Activated CD4-positive, alpha-beta T cell treated with anti-CD3 and anti-CD28 coated beads, Interleukin-2, amount 50 U/mL, for 16 hours (primary cell): ENCODE results near the gene OSBPL5.
A peak's percentile ranks its signal among the peaks of the same experiment; 100 is the strongest.

Experiments used
- DNase-seq: peaks from one replicate; pipeline ENCODE4 v3.0.0-alpha.2; 2020

Gene OSBPL5

DNA sequence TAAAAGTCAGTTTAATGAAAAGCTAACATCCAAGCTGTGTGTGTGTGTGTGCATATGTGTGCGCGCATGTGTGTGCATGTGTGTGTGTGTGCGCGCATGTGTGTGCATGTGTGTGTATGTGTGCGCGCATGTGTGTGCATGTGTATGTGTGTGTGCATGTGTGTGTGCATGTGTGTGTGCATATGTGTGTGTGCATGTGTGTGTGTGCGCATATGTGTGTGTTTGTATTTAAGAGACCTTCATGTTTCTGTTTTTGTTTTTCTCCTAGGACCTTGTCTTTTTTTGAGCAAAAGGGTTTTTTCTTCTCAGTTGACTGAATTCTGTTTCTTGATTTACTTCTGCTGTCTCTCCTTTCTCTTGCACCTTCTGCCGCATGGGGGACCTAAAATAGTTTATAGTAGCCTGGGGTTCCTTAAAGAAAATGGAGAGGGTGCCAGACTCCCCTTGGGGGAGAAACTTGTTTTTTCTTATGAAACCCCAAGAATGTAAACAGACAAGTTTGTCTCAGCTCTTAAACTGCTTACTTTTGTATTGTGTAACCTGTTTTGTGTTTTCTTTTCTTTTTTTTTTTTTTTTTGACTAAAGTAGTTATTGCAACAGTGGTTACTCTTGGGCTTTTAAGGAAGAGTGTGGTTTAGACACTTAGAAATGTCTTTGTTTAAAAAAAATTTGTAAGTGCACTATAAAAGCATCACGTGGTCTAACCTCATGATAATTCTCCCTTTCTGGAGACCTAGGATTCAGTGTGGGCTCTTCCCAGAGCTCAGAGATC lies 53.0 kb downstream of the OSBPL5 start:
- no peak for DNase-seq

DNA sequence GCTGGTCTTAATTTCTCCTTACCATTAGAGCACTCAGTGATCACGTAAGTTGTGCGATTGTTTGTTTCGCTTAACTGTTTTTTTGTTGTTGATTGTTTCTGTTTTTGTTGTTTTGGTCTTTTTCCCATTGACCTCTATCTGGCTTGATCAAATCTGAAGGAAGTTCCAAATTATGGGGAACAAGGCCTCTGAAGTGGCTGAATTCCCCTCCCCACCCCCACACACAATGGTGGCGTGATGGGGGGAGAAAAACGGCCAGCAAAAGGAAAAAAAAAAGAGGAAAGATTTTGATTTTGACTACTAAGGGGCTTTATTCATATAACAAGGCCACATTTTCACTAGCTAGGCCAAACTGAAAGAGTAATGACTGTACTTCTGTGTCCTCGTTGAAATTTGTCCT lies 53.6 kb downstream of the OSBPL5 start:
- DNase-seq = no peak

DNA sequence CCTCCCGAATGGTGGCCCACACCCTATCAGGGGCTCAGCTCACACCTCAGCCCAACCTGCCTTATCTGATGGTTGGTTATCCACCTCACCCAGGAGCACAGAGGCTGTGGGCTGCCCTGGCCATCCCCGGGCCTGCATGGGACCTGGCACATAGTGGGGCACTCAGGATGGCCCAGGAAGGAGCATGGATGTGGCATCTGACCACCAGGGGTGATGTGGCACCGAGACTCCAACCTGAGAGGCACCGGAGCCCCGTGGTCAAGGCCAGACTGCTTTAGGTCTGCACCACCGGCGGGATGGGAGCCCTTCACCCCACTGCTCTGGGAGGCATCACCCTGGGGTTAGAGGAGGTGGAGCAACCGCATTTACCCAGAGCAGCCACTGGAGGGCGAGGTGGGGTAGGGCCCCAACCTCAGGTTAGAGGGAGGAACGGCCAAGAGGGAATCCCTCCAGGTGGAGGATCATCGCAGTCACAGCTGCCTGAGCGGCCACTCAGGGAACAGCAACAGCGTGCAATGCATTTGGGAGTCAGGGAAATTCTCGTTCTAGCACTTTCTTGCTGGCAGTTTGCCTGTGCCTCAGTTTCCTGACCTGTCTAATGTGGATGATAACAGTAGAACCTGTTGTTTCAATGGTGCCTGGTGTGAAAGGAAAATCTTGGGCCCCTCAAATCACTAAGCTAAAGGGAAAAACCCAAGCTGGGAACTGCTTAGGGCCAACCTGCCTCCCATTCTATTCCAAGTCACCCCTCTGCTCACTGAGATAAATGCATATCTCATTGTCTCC lies 55.0 kb downstream of the OSBPL5 start:
- peak; percentile 39 for DNase-seq

DNA sequence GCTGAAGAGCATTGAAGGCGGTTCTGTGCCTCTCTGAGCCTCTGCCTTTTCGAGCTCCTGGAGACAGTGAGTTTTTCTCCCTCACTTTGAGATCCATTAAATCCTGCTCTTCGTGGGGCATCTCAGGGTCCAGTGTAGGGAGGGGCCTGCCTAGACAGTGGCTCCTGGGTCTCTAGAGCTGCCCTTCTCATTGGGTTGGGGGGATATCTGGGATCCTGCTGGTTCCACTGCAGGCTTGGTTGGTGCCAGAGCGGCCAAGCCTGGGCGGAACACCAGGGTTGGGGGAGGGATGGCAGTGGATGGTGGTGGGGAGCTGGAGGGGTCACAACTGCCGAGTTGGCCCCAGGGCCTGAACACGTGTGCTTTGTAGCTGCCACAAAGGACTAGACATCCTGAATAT lies 55.7 kb downstream of the OSBPL5 start:
- no peak for DNase-seq

DNA sequence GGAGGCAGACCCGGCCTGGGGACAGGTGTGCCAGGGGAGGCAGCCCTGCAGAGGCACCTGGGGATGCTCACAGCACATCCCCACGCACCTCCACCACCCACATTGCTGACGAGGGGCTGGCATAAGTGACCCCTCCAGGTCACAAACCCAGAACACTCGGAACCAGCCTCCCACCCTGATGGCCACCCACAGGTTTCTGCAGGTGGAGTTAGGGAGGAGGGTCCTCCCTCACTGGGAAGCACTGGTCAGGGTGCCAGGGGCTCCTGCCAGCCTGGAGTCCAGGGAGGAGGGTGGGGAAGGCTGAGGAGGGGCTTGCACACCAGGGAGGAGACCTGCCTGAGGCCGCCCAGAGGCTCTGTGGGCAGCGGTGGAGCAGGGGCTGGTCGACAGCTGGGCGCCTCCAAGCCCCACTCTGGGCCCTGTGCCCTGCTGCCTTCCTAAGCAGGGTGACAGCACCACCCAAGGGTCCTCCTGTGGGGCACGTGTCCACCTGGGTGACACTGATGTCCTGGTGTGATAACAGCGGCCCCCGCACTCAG lies 56.9 kb downstream of the OSBPL5 start:
- DNase-seq = no peak

DNA sequence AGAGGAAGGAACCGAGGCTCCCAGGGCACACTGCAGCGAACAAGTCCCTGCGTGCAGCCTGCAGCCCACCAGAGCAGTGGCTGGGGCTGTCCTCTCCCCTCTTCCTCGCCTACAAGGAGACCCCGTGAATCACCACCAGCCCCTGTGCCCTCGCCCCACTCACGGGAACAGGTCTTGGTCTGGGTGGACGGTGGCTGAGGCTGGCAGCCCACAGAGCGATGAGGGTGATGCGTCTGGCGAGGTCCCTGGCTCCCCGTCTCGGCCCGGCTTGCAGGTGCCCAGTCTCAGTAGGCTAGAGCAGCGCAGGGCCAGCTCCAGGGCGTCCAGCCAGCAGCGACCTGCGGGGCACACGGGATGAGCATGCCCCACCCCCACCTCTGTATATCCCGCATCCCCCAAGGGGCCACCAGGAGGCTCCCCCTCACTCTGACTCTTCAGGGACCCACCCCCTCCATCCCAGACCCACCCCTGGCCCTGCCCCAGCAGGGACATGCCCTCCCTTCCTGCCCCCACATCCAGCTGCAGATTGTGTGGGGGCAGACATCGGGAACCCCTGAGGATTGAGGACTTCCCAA lies 57.4 kb downstream of the OSBPL5 start:
- no peak for DNase-seq

DNA sequence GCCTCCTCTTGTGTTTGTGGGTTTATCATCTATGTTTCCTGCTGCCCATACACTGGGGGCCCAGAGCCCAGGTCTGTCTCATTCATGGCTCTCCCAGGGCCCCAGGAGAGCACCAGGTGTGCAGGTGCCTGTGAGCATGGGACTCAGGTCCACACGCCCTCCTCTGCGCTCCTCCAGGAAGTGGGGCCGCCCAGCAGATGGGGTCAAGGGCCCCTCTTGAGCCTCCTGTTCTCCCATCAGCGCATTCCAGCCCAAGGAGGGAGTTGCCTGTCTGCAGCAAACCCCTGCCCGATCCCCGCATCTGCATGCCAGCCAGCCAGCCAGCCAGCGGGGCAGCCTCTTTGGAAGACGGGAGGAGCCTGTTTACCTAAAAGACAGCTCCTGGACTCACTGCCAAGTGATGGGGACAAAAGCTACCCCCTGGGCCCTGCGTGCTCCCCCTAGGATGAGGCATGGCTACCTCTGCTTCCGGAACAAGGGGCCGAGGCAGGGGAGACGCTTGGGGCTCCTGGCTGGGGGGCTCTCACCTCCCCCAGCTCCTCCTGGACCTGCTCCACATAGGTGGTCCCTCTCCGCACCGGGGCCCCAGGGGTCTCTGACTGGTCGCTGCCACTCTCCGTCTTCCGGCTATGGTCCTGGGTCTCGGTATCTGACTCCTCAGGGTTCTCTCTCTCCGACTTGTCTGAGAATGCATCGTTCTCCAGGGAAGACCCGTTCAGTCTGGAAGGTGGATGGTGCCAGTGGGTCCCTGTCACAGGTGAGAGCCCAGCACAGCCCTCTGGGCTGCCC lies 58.2 kb downstream of the OSBPL5 start:
- no peak for DNase-seq

DNA sequence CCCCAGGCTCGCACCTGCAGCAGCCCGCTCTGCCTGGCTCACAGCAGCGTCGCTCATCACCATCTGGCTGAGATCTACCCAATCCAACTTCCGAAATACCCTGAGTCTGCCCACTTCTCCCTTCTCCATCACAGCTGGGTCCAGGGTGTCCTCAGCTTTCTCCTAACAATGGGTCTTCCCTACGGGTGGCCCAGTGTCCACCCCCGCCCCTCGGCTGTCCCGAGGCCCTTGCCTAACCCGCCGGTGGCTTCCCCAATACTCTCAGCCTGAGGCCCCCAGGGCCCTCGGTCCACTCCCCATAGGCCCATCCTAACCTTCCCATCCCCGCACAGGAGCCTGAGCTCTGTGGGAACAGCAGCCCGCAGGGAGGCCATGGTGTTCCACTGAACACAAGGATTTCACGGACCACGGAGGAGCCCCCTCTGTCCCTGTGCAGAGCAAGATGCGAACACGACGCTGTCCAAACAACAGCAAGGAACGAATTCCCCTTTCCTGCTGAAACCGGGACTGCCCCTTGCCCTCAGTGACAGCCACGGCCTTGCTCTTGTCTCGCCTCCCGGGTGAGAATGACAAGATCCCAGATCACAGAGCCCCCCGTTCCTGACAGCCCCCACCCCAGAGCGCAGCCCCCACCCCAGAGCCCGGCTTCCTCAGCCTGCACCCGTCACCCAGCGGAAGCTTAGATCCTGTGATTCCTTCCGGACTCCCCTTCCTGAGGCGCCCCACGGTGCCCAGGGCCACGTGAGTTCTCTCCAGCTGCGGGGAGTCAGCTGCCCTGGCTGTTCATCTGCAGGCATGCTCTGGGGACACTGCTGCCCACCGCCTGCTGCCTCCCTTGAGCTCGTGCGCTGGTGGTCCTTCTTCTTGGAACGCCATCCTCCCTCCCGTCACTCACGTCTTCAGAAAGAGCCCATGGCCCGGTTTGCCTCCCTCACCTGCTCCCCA lies 59.0 kb downstream of the OSBPL5 start:
- DNase-seq = no peak

DNA sequence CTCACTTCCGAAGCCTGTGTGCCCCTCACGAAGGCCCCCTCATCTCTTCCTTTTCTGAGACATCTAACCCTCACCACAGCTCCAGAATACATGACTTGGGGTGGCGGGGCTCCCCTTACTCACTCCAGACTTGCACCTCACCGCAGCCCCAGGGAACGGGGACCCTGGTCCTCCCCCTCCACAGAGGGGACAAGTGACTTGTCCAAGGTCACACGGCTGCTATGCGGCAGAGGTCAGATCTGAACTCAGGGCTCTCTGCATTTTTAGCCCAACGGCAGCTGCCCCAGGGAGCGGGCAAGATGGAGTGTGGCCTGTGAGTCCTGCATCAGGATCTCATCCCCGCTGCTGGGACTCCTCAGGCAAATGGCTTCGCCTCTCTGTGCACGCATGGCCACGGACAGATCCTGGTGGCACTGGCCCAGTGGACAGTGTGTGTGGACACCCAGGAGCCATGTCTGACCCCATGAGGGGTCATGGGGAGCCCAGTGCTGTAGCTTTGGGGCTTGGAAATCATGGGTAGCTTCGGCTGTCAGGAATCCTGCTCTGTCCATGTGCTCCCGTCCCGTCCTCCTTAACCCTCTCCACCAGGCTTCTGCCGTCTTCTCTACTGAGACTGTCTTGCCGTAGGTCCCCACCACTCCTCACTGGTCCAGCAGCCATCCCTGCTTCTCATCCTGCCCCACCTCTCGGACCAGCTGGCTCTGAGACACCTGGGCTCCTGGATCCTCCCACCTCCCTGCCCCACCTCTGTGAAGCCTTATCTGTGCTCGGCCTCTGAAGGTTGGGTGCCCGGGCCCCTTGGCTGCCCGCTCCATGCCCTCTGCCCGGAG lies 59.9 kb downstream of the OSBPL5 start:
- DNase-seq = no peak

DNA sequence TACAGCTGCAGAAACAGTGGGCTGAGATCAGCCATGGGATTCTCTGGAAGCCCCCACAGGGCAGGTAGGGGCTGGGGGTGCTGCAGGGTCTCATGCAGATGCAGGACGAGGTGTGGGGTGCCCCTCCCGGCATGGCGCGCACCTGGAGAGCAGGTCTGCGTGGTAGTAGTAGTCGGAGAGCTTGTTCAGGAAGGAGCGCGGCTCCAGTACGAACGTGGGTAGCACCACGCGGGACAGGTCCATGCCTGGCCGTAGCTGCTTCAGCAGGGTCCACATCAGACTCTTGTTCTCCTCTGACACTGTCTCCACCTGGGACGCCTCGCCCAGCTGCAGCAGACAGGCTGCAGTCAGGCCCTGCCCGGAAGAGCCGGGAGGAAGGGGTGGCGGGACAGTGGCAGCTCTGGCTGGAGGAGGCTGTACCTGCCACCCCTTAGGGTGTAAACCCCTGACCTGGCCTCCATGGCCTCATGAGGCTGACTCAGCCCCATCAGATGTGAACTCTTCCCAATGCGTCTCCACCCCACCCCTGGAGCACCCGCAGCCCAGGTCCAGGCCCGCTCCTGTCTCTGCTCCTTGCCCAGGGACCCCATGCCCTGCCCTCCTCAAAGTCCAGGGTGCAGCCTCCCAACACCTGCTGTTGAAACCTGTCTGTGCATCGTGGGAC lies 60.9 kb downstream of the OSBPL5 start:
- DNase-seq = no peak

DNA sequence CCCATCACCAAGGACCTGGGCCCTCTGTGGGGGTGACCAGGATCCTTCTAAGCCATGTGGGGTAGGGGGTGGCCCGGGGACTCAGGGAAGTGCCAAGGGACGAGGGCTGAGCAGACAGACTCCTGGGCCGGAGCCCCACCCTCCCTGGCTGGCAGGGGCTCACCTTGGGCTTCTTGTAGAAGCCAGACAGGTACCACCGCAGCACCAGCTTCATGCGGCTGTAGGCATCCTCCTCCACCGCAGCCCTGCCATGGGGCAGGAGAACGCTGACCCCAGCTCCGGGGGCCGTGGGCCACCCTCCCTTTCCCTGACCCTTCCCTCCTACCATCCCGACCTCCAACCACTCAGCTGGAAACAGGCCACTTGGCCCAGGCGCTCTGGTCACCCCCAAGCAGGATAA lies 62.0 kb downstream of the OSBPL5 start:
- no peak for DNase-seq

DNA sequence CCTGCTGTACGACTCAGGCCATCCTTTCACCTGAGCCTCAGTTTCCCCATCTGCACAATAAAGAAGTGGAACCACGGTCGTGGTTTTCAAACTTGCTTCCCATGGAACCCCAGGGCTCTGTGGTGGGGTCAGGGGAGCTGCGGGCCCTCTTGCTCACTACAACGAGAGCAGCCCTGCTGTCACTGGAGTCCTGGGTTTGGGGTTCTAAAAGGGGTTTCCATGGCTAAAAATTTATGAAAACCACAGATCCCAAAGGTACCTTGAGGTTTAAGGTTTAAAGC lies 62.5 kb downstream of the OSBPL5 start:
- DNase-seq = no peak

DNA sequence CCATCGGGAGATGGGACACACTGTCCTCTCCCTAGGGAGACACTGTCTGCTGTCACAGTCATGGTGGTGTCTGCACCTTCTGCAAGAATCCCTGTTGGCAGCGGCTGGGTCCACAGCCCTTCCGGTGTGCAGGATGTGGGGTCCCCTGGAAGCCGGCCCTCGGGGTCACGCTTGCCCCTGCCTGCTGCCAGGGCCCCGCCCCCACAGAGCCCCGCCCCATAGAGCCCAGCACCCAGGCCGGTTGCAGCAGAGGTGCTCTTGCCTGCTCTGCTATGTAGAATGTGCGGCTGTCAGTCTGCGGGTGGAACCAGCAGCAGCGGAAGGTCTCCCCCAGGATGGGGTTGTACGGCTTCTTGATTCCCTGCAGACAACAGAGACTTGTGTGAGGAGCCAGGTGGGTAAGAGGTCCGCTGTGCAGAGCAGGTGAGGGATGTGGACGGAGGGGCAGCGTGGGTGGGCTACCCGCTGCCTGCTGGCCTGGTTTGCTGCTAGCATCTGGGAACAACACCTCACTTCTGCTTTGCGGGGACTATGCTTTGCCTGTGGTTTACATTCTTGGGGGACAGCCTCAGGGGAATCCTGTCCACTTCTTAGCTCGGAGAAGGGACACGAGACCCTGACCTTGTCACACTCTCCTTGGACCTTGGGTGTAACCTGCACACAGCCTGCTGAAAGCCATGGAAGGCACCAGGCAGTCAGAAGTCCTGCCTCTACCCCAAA lies 63.0 kb downstream of the OSBPL5 start:
- no peak for DNase-seq

DNA sequence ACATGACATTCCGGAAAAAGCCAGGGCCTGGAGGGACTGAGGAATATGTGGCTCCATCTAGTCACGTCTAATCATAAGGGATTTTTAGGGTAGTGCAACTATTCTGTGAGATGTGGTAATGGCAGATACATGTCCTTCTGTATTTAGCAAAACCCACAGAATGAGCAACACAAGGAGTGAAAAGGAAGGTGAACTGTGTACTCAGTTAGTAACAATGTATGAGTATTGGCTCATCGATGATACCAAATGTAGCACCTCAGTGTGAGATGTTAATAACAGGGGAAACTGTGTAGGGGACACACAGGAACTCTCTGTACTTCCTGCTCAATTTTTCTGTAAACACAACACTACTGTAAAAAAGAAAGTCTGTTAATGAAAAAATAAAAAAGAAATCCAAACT lies 65.9 kb downstream of the OSBPL5 start:
- DNase-seq = no peak

DNA sequence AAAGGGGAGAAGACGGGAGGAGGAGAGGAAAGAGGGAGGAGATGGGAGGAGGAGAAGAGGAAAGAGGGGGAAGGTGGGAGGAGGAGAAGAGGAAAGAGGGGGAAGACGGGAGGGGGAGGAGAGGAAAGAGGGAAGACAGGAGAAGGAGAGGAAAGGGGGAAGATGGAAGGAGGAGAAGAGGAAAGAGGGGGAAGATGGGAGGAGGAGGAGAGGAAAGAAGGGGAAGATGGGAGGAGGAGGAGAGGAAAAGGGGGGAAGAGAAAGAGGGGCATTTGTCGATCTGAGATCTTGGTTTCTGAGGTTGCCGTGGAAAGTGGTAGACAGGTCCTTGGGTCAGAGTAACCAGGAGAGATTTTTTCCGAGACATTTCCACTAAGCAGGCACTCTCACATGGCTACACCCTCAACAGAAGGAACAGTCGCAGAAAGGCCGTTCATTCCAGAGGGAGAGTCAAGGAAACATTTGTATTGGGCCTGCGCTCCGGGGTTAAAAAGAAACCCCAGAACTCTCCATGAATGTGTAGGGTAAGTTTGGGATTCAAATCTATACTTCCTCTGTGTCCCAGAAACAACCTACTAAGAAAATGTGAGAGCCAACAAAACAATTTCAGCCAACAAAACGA lies 68.1 kb downstream of the OSBPL5 start:
- DNase-seq = no peak

DNA sequence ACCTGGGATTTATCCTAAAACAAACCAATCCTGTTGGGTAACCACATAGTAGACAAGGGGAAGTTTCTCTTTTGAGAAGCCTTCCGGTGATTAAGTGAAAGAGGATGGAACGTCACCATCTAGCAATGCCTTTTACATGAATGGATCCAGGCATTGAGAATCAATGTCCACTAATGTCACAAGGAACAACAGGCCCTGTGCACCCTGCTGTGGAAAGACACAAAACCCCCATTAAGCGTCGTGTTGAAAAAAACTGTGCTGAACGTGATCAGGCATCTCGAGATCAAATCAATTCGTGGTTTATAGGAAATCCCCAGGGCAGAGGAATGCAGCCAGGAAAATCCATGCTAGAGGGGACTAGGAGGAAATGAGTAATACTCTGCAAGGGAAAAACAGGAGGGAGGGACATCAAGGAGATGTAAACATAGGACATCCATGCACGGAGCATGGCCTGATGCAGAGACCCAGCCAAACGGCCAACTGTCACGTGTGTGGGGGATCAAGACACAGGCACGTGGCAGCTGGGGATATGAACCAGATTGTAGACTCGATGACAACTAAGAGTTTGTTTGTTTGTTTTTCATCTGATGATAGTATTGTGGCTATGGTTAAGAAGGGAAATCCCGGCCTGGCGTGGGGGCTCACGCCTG lies 69.3 kb downstream of the OSBPL5 start:
- DNase-seq = no peak

DNA sequence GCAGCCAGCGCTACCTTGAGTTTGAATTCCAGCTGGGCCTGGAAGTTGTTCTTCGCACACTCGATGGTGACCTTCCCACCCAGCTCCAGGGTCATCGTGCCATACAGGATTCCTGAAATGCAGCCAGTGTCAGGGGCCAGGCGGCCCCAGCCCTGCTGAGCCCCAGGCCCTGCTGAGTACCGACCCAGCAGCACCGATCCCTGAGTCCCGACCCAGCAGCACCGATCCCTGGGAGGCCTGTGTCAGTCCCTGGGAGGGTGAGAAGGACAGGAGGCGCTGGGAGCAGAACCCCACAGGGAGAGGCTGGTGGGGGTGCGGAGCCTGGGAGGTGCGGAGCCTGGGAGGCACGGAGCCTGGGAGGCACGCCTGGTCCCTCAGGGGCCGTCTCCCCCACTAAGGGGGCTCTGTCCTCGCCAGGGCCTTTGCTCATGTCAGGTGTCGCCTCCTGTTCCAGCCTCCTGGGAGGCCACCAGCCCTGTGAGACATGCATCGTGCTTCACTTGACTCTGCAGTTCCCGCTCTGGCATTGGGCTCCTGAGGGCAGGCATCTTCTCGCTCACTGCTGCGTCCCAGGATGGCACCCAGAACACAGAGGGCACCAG lies 70.8 kb downstream of the OSBPL5 start:
- DNase-seq = no peak
